ENCODE results near the gene DNALI1. TPM values are rescaled to one million over a fixed set of nuclear protein-coding genes. Genes with fewer than 3 reads are reported as not detected.

DNALI1 gene
- total and polyA plus RNA-seq, 2 of the 8 experiments (the other 6 are each of a cell fraction or from before 2014, with no cell fraction given), result 8.9 to 11.3 TPM

DNA sequence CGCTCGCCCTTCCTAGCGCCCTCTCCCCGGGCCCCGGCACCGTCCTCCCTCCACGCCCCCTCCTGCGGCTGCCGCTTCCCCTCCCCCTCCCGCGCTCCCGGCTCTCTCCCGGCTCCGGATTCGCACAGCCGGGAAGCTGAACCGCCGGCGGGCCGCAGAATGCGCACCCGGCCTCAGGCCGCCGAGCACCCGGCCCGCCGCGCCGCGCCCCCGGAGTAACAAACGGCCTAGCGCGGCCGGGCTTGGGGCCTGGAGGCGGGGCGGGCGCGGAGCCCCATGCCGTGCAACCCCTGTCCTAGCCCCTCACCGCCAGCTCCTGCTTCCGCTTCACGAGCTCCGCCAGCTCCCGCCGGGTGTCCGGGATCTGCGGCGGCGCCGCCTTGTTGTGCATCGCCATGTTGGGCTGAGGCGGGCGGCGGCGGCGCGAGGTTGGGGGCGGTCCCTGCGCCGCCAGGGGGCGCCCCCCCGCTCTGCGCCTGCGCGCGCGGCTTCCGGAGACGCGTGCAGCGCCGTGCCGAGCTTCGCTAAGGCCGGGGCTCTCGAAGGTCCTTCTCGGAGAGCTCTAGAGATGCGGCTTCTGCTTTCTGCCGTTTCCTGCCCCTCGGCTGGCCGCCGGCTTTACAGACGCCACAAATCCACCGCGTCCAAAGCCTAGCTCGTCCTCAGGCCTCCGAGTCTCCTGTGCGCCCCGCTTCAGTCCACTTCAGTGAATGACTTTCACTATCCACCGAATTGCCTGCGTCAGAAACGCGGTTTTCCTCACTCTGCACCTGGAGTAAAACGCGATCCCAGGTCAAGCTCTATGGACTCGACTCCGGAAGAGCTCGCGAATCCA lies 42.2 kb upstream of the DNALI1 start, which contains the start of gene MEAF6:
MEAF6 (minus strand) TSS at position 417 of the 835 bp plus-strand sequence; CDS start at position 397, 20 bp downstream.
- ChIA-PET POLR2A (ENCODE audit: partially characterized antibody) (interaction anchor here (0.6 to 2.3 kb wide), 16 partner anchors 8 to 228 kb away, joined by 3 to 15 read pairs (median 3); partner anchors contain the start of genes DNALI1 and ZC3H12A), CTCF (ENCODE audit: partially characterized antibody) (interaction anchor here (0.6 to 3.6 kb wide), 19 partner anchors 9 to 430 kb away, joined by 3 to 18 read pairs (median 3); partner anchors contain the start of gene DNALI1)
- Histone ChIP-seq H4K5ac (ENCODE audit: insufficient read length, low read depth, low read length) (peak within 1 kb of the TSS; percentile 85), H3K56ac (replicated peaks; ENCODE audit: insufficient read length, low read depth, low read length) (peak within 1 kb of the TSS; percentile 69), H3K14ac (ENCODE audit: insufficient read length) (peak within 1 kb of the TSS; percentile 96), H2BK12ac (ENCODE audit: low read depth, low read length) (peak within 1 kb of the TSS; percentile 44), H4K20me1 (replicated peaks in 1 of 2; ENCODE audit: control insufficient read depth in 1 of 2, insufficient read depth in 2 of 2, low read length in 2 of 2) (peaks cover 3 to 7% of the 10 kb centered on the region in 2 experiments), H3K4ac (replicated peaks; ENCODE audit: insufficient read length, low read depth, low read length) (peak within 1 kb of the TSS; percentile 65), H3K36me3 (ENCODE audit: control insufficient read depth in 2 of 4, insufficient read depth in 4 of 4, low read length in 3 of 4) (peaks cover 0 to 16% (median 4%) of the 10 kb centered on the region in 4 experiments; a peak in 4 of 8 replicates), H2BK120ac (replicated peaks; ENCODE audit: low read depth, low read length) (peak within 1 kb of the TSS; percentile 79), H3K79me1 (ENCODE audit: low read depth, low read length) (peaks cover 4% of the 10 kb centered on the region), H2BK20ac (ENCODE audit: low read length) (peak within 1 kb of the TSS; percentile 43; the same call in 1 of the 2 replicates), H3K79me2 (ENCODE audit: control insufficient read depth in 1 of 2, insufficient read depth in 2 of 2, low read length in 2 of 2) (peaks cover 3 to 15% of the 10 kb centered on the region in 2 experiments; a peak in 2 of 4 replicates), H3K9ac (replicated peaks in 1 of 4; ENCODE audit: extremely low read depth in 1 of 4, low read depth in 3 of 4, low read length in 3 of 4) (peak within 1 kb of the TSS; percentile 73 to 81 (median 78); a peak in 6 of 7 replicates), H2AK5ac (ENCODE audit: low read depth, low read length) (no peak within 1 kb of the TSS), H3K27me3 (replicated peaks in 1 of 4; ENCODE audit: control insufficient read depth in 3 of 4, extremely low read depth in 1 of 4, insufficient read depth in 3 of 4, low read length in 3 of 4) (no peaks in the 10 kb centered on the region), H3K4me2 (ENCODE audit: insufficient read depth in 1 of 2, low read depth in 2 of 2, low read length in 2 of 2) (peak within 1 kb of the TSS; percentile 85 to 89), H4K91ac (replicated peaks; ENCODE audit: insufficient read length, low read length) (peak within 1 kb of the TSS; percentile 99), H3K23ac (ENCODE audit: insufficient read length) (no peak within 1 kb of the TSS), H3K27ac (ENCODE audit: low read depth, low read length) (peak within 1 kb of the TSS; percentile 79; the same call in 1 of the 2 replicates), H2BK15ac (ENCODE audit: low read length) (0 out of 2 replicates have a peak within 1 kb of the TSS, but pooled peaks have one; percentile 92), H3K9me3 (ENCODE audit: insufficient read depth in 2 of 2, low read depth in 1 of 2, low read length in 1 of 2) (no peaks in the 10 kb centered on the region; a peak in 1 of 4 replicates), H3K23me2 (ENCODE audit: low read depth, low read length) (peaks cover 13% of the 10 kb centered on the region), H3K4me3 (ENCODE audit: extremely low read depth in 1 of 4, insufficient read depth in 2 of 4, low read depth in 3 of 4, low read length in 4 of 4) (peak within 1 kb of the TSS; percentile 69 to 97 (median 78)), H3K18ac (ENCODE audit: extremely low read depth, low read length) (peak within 1 kb of the TSS; percentile 98), H3K4me1 (replicated peaks in 1 of 4; ENCODE audit: control insufficient read depth in 3 of 4, insufficient read depth in 4 of 4, low read length in 3 of 4) (peaks cover 2 to 13% (median 6%) of the 10 kb centered on the region in 4 experiments; a peak in 4 of 7 replicates), H4K8ac (ENCODE audit: extremely low read depth, insufficient read depth, low read length) (peak within 1 kb of the TSS; percentile 87), H2BK5ac (ENCODE audit: low read depth, low read length) (peak within 1 kb of the TSS; percentile 97; the same call in 1 of the 2 replicates), H2AFZ (ENCODE audit: low read length) (peak within 1 kb of the TSS; percentile 93)
- FAIRE-seq (no peak), DNase-seq (ENCODE audit: low read depth in 1 of 2, low spot score in 2 of 2) (peak; percentile 46 to 92)
- WGBS, 2 experiments (ENCODE audit: extremely low coverage in 1 of 2, insufficient coverage in 1 of 2, insufficient read length in 1 of 2, insufficient replicate concordance in 2 of 2, low coverage in 1 of 2, low lambda C conversion rate in 2 of 2, missing lambda C conversion rate in 1 of 2), result 1% methylated on average over 60 of the region's 100 CpGs; no CpG with 5 or more reads in 1 of the 2 experiments
- no peak for TF ChIP-seq ZNF274 (IDR thresholded peaks at IDR 0.05; ENCODE audit: borderline replicate concordance, extremely low read depth, low read length)
